ENCODE results near the gene CSF1.

The CSF1 gene

DNA sequence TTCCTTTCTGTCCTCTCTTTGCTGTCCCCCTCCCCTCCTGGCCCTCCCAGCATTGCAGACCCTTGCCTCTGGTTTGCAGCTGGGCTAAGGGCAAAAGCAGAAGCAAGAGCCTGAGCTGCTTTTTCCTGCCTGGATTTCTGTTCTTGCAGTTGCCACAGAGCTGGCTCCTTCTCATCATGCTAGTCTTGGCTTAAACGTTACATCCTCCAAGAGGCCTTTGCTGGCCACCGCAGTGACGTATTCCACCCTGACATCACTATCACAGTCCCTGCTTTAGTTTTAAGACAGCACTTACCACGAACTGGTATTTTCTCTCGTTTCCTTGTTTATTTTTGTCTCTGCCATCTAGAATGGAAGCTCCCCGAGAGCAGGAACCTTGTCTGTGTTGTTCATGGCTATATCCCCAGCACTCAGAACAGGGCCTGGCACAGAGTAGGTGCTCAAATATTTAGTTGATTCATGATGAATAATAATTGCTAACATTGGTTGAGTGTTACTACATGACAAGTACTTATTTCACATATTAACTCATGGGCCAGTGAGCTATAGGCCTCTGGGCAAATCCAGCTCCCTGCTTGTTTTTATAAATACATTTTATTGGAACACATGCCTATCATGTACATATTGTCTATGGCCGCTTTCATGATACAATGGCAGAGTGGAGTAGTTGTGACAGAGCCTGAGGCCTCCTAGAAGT, 13.2 kb upstream of the CSF1 start:
- TF ChIP-seq, protein P1, sequence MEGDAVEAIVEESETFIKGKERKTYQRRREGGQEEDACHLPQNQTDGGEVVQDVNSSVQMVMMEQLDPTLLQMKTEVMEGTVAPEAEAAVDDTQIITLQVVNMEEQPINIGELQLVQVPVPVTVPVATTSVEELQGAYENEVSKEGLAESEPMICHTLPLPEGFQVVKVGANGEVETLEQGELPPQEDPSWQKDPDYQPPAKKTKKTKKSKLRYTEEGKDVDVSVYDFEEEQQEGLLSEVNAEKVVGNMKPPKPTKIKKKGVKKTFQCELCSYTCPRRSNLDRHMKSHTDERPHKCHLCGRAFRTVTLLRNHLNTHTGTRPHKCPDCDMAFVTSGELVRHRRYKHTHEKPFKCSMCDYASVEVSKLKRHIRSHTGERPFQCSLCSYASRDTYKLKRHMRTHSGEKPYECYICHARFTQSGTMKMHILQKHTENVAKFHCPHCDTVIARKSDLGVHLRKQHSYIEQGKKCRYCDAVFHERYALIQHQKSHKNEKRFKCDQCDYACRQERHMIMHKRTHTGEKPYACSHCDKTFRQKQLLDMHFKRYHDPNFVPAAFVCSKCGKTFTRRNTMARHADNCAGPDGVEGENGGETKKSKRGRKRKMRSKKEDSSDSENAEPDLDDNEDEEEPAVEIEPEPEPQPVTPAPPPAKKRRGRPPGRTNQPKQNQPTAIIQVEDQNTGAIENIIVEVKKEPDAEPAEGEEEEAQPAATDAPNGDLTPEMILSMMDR (IDR thresholded peaks at IDR 0.05; ENCODE audit: low read depth, low read length): no peak
- Histone ChIP-seq H3K4me3 (ENCODE audit: low read depth, low read length) (no peak overlapping the region), H3K27ac (no peak overlapping the region), H3K27me3 (ENCODE audit: insufficient read depth, low read depth, severe bottlenecking) (no peaks in the 10 kb centered on the region), H3K36me3 (no peaks in the 10 kb centered on the region), H3K9me3 (ENCODE audit: severe bottlenecking) (no peaks in the 10 kb centered on the region)
- DNase-seq: no peak

DNA sequence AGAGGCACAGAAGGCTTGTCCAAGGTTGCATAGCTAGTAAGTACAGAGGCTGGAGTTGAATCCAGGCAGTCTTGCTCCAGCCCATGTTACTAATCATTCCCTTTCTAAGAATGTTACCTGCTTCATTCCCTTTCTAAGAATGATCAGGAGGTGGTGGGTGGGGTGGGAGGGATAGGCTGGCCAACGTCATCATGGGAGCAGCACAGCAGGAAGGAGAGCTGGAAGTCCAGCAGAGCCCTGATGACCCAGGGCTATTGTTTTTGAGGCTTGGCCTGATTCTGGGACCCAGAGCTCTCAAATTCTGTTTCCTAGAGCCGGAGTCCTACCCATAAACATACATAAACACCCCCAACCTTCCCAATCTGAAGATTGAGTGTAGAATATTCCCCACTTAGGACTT, 11.8 kb upstream of the CSF1 start:
- DNase-seq: no peak
- H3K36me3 ChIP-seq: no peaks in the 10 kb centered on the region
- H3K4me3 ChIP-seq (ENCODE audit: low read depth, low read length): no peak overlapping the region
- no peaks in the 10 kb centered on the region for H3K9me3 ChIP-seq (ENCODE audit: severe bottlenecking)
- TF ChIP-seq, protein P1 (IDR thresholded peaks at IDR 0.05; ENCODE audit: low read depth, low read length): no peak
- H3K27me3 ChIP-seq (ENCODE audit: insufficient read depth, low read depth, severe bottlenecking): no peaks in the 10 kb centered on the region
- H3K27ac ChIP-seq: no peak overlapping the region

DNA sequence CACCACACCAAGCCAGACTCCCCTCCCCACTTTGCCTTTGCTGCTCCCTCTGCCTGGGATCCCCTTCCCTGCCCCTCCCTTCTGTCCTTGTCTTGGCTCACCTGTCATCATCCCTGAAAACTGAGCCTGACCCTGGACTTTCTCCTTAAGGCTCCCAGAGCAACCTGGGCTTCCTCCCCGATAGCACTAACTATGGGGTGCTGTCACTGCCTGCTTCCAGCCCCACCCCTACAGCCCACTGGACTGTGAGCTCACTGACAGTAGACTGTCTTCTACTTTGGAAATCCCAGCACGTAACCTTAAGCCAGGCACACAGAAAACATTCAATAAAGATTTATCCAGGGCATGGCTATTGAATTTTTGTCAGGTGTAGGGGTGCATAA, 9.5 kb upstream of the CSF1 start:
- Histone ChIP-seq H3K27ac (no peak overlapping the region), H3K9me3 (ENCODE audit: severe bottlenecking) (no peaks in the 10 kb centered on the region), H3K36me3 (no peaks in the 10 kb centered on the region), H3K27me3 (ENCODE audit: insufficient read depth, low read depth, severe bottlenecking) (no peaks in the 10 kb centered on the region), H3K4me3 (ENCODE audit: low read depth, low read length) (no peak overlapping the region)
- no peak for DNase-seq
- TF ChIP-seq, protein P1 (IDR thresholded peaks at IDR 0.05; ENCODE audit: low read depth, low read length): no peak

DNA sequence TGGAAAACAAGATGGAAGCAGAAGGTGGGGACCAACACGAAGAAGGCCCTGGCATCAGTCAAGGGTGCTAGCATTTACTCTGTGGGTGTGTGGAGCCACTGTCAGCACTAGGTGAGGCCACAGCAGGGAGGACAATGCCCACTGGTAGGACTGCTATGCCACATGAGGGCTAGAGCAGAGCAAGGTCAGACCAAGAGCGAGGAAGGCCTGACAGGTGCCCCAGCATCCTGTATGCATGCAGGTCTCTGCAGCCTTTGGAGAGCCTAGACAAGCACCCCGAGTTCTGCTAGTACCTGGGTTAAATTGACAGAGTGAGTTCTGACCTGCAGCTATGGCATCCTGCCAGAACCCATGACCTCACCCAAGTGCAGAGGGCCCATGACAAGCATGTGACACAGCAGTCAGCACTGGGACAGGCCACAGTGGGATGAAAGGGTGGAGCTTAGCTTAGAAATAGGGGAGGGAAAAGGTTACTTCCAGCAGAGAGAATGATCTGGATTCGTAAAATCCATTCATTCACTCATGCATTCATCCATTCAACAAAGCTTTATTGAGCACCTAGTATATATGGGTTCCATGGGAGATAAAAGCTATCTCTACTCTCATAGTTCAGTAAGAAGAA, 9.0 kb upstream of the CSF1 start:
- Histone ChIP-seq H3K27ac (no peak overlapping the region), H3K27me3 (ENCODE audit: insufficient read depth, low read depth, severe bottlenecking) (no peaks in the 10 kb centered on the region), H3K4me3 (ENCODE audit: low read depth, low read length) (no peak overlapping the region), H3K9me3 (ENCODE audit: severe bottlenecking) (no peaks in the 10 kb centered on the region), H3K36me3 (no peaks in the 10 kb centered on the region)
- no peak for DNase-seq
- TF ChIP-seq, protein P1 (IDR thresholded peaks at IDR 0.05; ENCODE audit: low read depth, low read length): no peak

DNA sequence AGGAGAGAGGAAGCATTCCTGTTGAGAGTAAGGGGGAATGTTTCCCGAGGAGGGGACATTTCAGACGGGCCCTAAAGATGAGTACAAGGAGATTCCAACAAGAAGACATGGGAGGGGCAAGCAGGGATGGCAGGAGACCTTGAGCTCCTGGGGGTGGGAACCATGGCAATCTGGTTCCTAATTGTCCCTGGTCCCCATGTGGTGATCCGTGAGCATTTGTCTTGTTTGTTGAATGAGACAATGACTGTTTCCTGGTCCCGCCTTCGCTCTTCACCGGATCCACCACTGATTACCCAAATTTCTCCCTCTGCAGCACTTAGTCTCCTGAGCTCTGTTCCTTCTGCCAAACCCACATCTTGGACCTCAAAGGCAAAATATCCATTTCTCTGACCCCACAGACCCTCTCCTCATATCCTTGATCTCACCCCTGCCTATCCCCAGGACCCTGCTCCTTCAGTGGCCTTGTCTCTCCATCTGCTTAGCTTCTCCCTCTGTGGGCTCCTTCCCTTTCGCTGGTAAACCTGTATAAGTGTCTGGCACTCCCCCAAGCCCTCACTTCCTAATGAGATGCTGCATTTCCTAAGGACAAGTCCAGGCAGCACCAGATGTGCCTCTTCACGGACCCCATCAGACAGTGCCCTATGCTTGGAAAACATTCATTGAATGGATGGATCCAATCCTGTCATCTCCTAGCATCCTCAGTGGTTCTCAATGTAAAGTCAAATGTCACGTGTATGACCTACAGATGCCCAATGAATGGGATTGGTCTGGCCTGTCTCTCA, 8.3 kb upstream of the CSF1 start:
- DNase-seq: no peak
- Histone ChIP-seq H3K4me3 (ENCODE audit: low read depth, low read length) (no peak overlapping the region), H3K27ac (no peak overlapping the region), H3K9me3 (ENCODE audit: severe bottlenecking) (no peaks in the 10 kb centered on the region), H3K27me3 (ENCODE audit: insufficient read depth, low read depth, severe bottlenecking) (no peaks in the 10 kb centered on the region), H3K36me3 (no peaks in the 10 kb centered on the region)
- TF ChIP-seq, protein P1 (IDR thresholded peaks at IDR 0.05; ENCODE audit: low read depth, low read length): no peak
